HG02973 (cell line): ENCODE results near the gene ABHD12B.
"Not testable (repeated sequence)": the region's sequence is repeated elsewhere in the genome, so short reads cannot be mapped to it uniquely, and the experiment has no call there.

Experiments
- ATAC-seq: cut with Tn5 transposase; IDR thresholded peaks from one replicate; pipeline ENCODE4 v1.9.1; 2021; ENCODE audit warnings: moderate library complexity; ENCODE audit not compliant: unreplicated experiment

Gene ABHD12B

GRCh38 chr14:50932592-50933495, 61.0 kb downstream of the ABHD12B start:
- no peak for ATAC-seq

GRCh38 chr14:50935126-50936015, 63.5 kb downstream of the ABHD12B start:
- no peak for ATAC-seq

GRCh38 chr14:50936016-50936340, 64.1 kb downstream of the ABHD12B start:
- no peak for ATAC-seq

GRCh38 chr14:50936882-50937281, 65.0 kb downstream of the ABHD12B start:
- no peak for ATAC-seq

GRCh38 chr14:50937325-50937724, 65.5 kb downstream of the ABHD12B start:
- no peak for ATAC-seq

- no peak for ATAC-seq
These were observed 65.9 kb downstream of the ABHD12B start for GRCh38 chr14:50937800-50938199.

GRCh38 chr14:50941151-50941550, 69.3 kb downstream of the ABHD12B start:
- ATAC-seq = no peak

- ATAC-seq = not testable (repeated sequence)
These were observed 69.8 kb downstream of the ABHD12B start for GRCh38 chr14:50941638-50942037.

GRCh38 chr14:50943261-50943942, 71.5 kb downstream of the ABHD12B start:
- no peak for ATAC-seq

GRCh38 chr14:50943943-50944646, 72.2 kb downstream of the ABHD12B start, which contains the start of gene PYGL:
Gene PYGL (minus strand): TSS chr14:50944483. CDS start chr14:50944403, 80 bp downstream.
- ATAC-seq = peak; percentile 66

GRCh38 chr14:50944647-50945413, 73.0 kb downstream of the ABHD12B start:
- ATAC-seq = no peak

GRCh38 chr14:50946234-50946935, 74.5 kb downstream of the ABHD12B start:
- ATAC-seq = no peak

- no peak for ATAC-seq
These were observed 75.6 kb downstream of the ABHD12B start for GRCh38 chr14:50947446-50947845.

- no peak for ATAC-seq
These were observed 76.4 kb downstream of the ABHD12B start for GRCh38 chr14:50948205-50948604.

GRCh38 chr14:50951032-50951431, 79.2 kb downstream of the ABHD12B start:
- ATAC-seq = no peak

- no peak for ATAC-seq
These were observed 81.6 kb downstream of the ABHD12B start for GRCh38 chr14:50953502-50953901.
